NB4 (cell line): ENCODE measurements around the gene HAND1.

Experiments used
- CTCF ChIP-seq: IDR thresholded peaks from one replicate; pipeline ENCODE4 v1.5.1; 2012; ENCODE audit warnings: low read depth, low read length
- MYC ChIP-seq: IDR thresholded peaks from 2 replicates; pipeline ENCODE4 v1.6.1; 2011; ENCODE audit warnings: low read depth, low read length
- POLR2A ChIP-seq: IDR thresholded peaks from 2 replicates; pipeline ENCODE4 v1.6.1; 2011; ENCODE audit warnings: mild to moderate bottlenecking; ENCODE audit not compliant: insufficient read length; ENCODE audit errors: extremely low read depth
- TF ChIP-seq, protein P1 (sequence below): IDR thresholded peaks from 2 replicates; pipeline ENCODE4 v1.6.1; 2011; ENCODE audit warnings: low read depth, low read length

GRCh38 chr5:154478752-154479159 lies 729 bp upstream of the HAND1 start:
- TF ChIP-seq CTCF (no peak), MYC (no peak), POLR2A (no peak)
- TF ChIP-seq, protein P1, sequence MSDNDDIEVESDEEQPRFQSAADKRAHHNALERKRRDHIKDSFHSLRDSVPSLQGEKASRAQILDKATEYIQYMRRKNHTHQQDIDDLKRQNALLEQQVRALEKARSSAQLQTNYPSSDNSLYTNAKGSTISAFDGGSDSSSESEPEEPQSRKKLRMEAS = no peak
